ENCODE results near the gene IQGAP2. TPM values are rescaled to one million over a fixed set of nuclear protein-coding genes. Genes with fewer than 3 reads are reported as not detected.
A peak's percentile ranks its signal among the peaks of the same experiment; 100 is the strongest.

Gene IQGAP2
- total RNA-seq, 1 experiment from 2014 or later: 1.5 TPM

GRCh38 chr5:76497986-76498717, 95.1 kb downstream of the IQGAP2 start:
- no peaks in the 10 kb centered on the region for H3K36me3 Mint-ChIP-seq (ENCODE audit: insufficient read depth, unreplicated experiment)
- BruUV-seq (replicated peaks): no TSS peak
- no peaks in the 10 kb centered on the region for H3K4me1 Mint-ChIP-seq (ENCODE audit: insufficient read depth, unreplicated experiment)
- peaks cover 10% of the 10 kb centered on the region for H3K27me3 Mint-ChIP-seq (ENCODE audit: insufficient read depth, unreplicated experiment)
- intact Hi-C loops (cut with micrococcal nuclease): no loop called here
- no peak overlapping the region for H3K27ac Mint-ChIP-seq (ENCODE audit: low read depth, unreplicated experiment)
- no peaks in the 10 kb centered on the region for H3K9me3 Mint-ChIP-seq (ENCODE audit: unreplicated experiment)
- no peak overlapping the region for H3K4me3 Mint-ChIP-seq (ENCODE audit: unreplicated experiment)
- POLR2A ChIA-PET: no interaction called here
- CTCF ChIA-PET: interaction anchor here (0.7 kb wide), 1 partner anchor 100 kb away, joined by 3 read pairs; no protein-coding TSS in a partner anchor
- TF ChIP-seq CTCF (IDR thresholded peaks at IDR 0.05; ENCODE audit: unreplicated experiment): no peak
- no peak for DNase-seq (ENCODE audit: unreplicated experiment)

- H3K9me3 Mint-ChIP-seq (ENCODE audit: unreplicated experiment): no peaks in the 10 kb centered on the region
- intact Hi-C loops (cut with micrococcal nuclease): no loop called here
- H3K27me3 Mint-ChIP-seq (ENCODE audit: insufficient read depth, unreplicated experiment): peaks cover 10% of the 10 kb centered on the region
- no peak for TF ChIP-seq CTCF (IDR thresholded peaks at IDR 0.05; ENCODE audit: unreplicated experiment)
- H3K4me3 Mint-ChIP-seq (ENCODE audit: unreplicated experiment): no peak overlapping the region
- no peak for DNase-seq (ENCODE audit: unreplicated experiment)
- ChIA-PET POLR2A (interaction anchor here (0.6 to 1.2 kb wide), 3 partner anchors 16 to 209 kb away, joined by 3 read pairs; no protein-coding TSS in a partner anchor), CTCF (interaction anchor here (0.7 kb wide), 1 partner anchor 48 kb away, joined by 4 read pairs; no protein-coding TSS in a partner anchor)
- no TSS peak for BruUV-seq (replicated peaks)
- H3K4me1 Mint-ChIP-seq (ENCODE audit: insufficient read depth, unreplicated experiment): no peaks in the 10 kb centered on the region
- no peaks in the 10 kb centered on the region for H3K36me3 Mint-ChIP-seq (ENCODE audit: insufficient read depth, unreplicated experiment)
- H3K27ac Mint-ChIP-seq (ENCODE audit: low read depth, unreplicated experiment): no peak overlapping the region
Measured at GRCh38 chr5:76499507-76500161, 96.5 kb downstream of the IQGAP2 start.

- no peak overlapping the region for H3K27ac Mint-ChIP-seq (ENCODE audit: low read depth, unreplicated experiment)
- H3K4me1 Mint-ChIP-seq (ENCODE audit: insufficient read depth, unreplicated experiment): no peaks in the 10 kb centered on the region
- TF ChIP-seq CTCF (IDR thresholded peaks at IDR 0.05; ENCODE audit: unreplicated experiment): no peak
- DNase-seq (ENCODE audit: unreplicated experiment): peak; percentile 67
- no TSS peak for BruUV-seq (replicated peaks)
- H3K4me3 Mint-ChIP-seq (ENCODE audit: unreplicated experiment): no peak overlapping the region
- intact Hi-C loops (cut with micrococcal nuclease): no loop called here
- no peaks in the 10 kb centered on the region for H3K9me3 Mint-ChIP-seq (ENCODE audit: unreplicated experiment)
- ChIA-PET POLR2A (no interaction called here), CTCF (interaction anchor here (0.5 to 0.9 kb wide), 4 partner anchors 43 to 1080 kb away, joined by 3 read pairs; no protein-coding TSS in a partner anchor)
- peaks cover 10% of the 10 kb centered on the region for H3K27me3 Mint-ChIP-seq (ENCODE audit: insufficient read depth, unreplicated experiment)
- no peaks in the 10 kb centered on the region for H3K36me3 Mint-ChIP-seq (ENCODE audit: insufficient read depth, unreplicated experiment)
Measured at GRCh38 chr5:76500633-76501393, 97.7 kb downstream of the IQGAP2 start.

- POLR2A ChIA-PET: no interaction called here
- intact Hi-C loops (cut with micrococcal nuclease): no loop called here
- BruUV-seq (replicated peaks): no TSS peak
- Mint-ChIP-seq H3K27ac (ENCODE audit: low read depth, unreplicated experiment) (no peak overlapping the region), H3K9me3 (ENCODE audit: unreplicated experiment) (no peaks in the 10 kb centered on the region), H3K4me1 (ENCODE audit: insufficient read depth, unreplicated experiment) (no peaks in the 10 kb centered on the region), H3K36me3 (ENCODE audit: insufficient read depth, unreplicated experiment) (no peaks in the 10 kb centered on the region), H3K27me3 (ENCODE audit: insufficient read depth, unreplicated experiment) (peaks cover 2% of the 10 kb centered on the region), H3K4me3 (ENCODE audit: unreplicated experiment) (no peak overlapping the region)
- CTCF ChIA-PET: interaction anchor here (0.5 to 0.7 kb wide), 2 partner anchors 10 to 166 kb away, joined by 3 read pairs; no protein-coding TSS in a partner anchor
- no peak for DNase-seq (ENCODE audit: unreplicated experiment)
- TF ChIP-seq CTCF (IDR thresholded peaks at IDR 0.05; ENCODE audit: unreplicated experiment): no peak
Measured at GRCh38 chr5:76503929-76504328, 100.8 kb downstream of the IQGAP2 start.
